Memory B cell (primary cell): ENCODE data around the gene SLC39A1.
"Not testable (repeated sequence)": the region's sequence is repeated elsewhere in the genome, so short reads cannot be mapped to it uniquely, and the experiment has no call there.

ENCODE experiments used
- ATAC-seq: fragments of 150-1000 bp; cut with Tn5 transposase; 2 replicates; pipeline ENCODE4 v1.10.0; 2021; ENCODE audit warnings: low read depth, mild to moderate bottlenecking, moderate library complexity
- DNase-seq, 2 donors: peaks; one replicate each; pipeline ENCODE4 v3.0.0; 2022; ENCODE audit warnings: low spot score in 2 of 2
- H3K27ac Mint-ChIP-seq: one replicate; pipeline ENCODE4 v1.8.0; 2022; ENCODE audit warnings: mild to moderate bottlenecking, moderate library complexity, mixed read lengths
- H3K27me3 Mint-ChIP-seq: one replicate; pipeline ENCODE4 v1.8.0; 2022; ENCODE audit warnings: mixed read lengths
- H3K36me3 Mint-ChIP-seq: one replicate; pipeline ENCODE4 v1.8.0; 2022; ENCODE audit warnings: mild to moderate bottlenecking, mixed read lengths
- H3K4me1 Mint-ChIP-seq: one replicate; pipeline ENCODE4 v1.8.0; 2022; ENCODE audit warnings: mixed read lengths
- H3K4me3 Mint-ChIP-seq: one replicate; pipeline ENCODE4 v1.8.0; 2022; ENCODE audit warnings: mild to moderate bottlenecking, moderate library complexity, mixed read lengths
- H3K9me3 Mint-ChIP-seq: one replicate; pipeline ENCODE4 v1.8.0; 2022; ENCODE audit warnings: mixed read lengths

SLC39A1 gene

GRCh38 chr1:153963030-153963849, at the start of gene SLC39A1:
SLC39A1 (minus strand) TSS chr1:153963537; CDS start chr1:153962715, 822 bp downstream.
- Mint-ChIP-seq H3K4me1 (peaks cover 42% of the 10 kb centered on the region), H3K27ac (peak within 1 kb of the TSS; percentile 86), H3K27me3 (no peaks in the 10 kb centered on the region), H3K36me3 (peaks cover 2% of the 10 kb centered on the region), H3K4me3 (peak within 1 kb of the TSS; percentile 85), H3K9me3 (no peaks in the 10 kb centered on the region)
- ATAC-seq, result peak; percentile 40
- peak; percentile 87 to 89 for DNase-seq

GRCh38 chr1:154012543-154012942, 49.2 kb upstream of the SLC39A1 start:
- not testable (repeated sequence) for H3K36me3 Mint-ChIP-seq, H3K4me3 Mint-ChIP-seq, H3K4me1 Mint-ChIP-seq, DNase-seq, H3K9me3 Mint-ChIP-seq, ATAC-seq, H3K27ac Mint-ChIP-seq, H3K27me3 Mint-ChIP-seq

- Mint-ChIP-seq H3K4me3 (no peak overlapping the region), H3K27ac (no peak overlapping the region), H3K27me3 (no peaks in the 10 kb centered on the region), H3K9me3 (no peaks in the 10 kb centered on the region), H3K4me1 (no peaks in the 10 kb centered on the region), H3K36me3 (peaks cover 3% of the 10 kb centered on the region)
- DNase-seq (no peak), ATAC-seq (no peak)
Measured at GRCh38 chr1:154012129-154012528, 48.8 kb upstream of the SLC39A1 start.

GRCh38 chr1:154006136-154006535, 42.8 kb upstream of the SLC39A1 start:
- H3K27me3 Mint-ChIP-seq, result no peaks in the 10 kb centered on the region
- DNase-seq, result no peak
- ATAC-seq, result no peak
- no peak overlapping the region for H3K27ac Mint-ChIP-seq
- no peaks in the 10 kb centered on the region for H3K4me1 Mint-ChIP-seq
- no peaks in the 10 kb centered on the region for H3K9me3 Mint-ChIP-seq
- H3K4me3 Mint-ChIP-seq, result no peak overlapping the region
- H3K36me3 Mint-ChIP-seq, result peaks cover 1% of the 10 kb centered on the region

- ATAC-seq, result no peak
- no peaks in the 10 kb centered on the region for H3K9me3 Mint-ChIP-seq
- H3K36me3 Mint-ChIP-seq, result peaks cover 7% of the 10 kb centered on the region
- no peak for DNase-seq
- H3K4me3 Mint-ChIP-seq, result no peak overlapping the region
- no peak overlapping the region for H3K27ac Mint-ChIP-seq
- no peaks in the 10 kb centered on the region for H3K27me3 Mint-ChIP-seq
- no peaks in the 10 kb centered on the region for H3K4me1 Mint-ChIP-seq
Measured at GRCh38 chr1:154000420-154000819, 37.1 kb upstream of the SLC39A1 start.

GRCh38 chr1:153996882-153997281, 33.5 kb upstream of the SLC39A1 start:
- not testable (repeated sequence) for DNase-seq, H3K27ac Mint-ChIP-seq, H3K4me3 Mint-ChIP-seq, H3K9me3 Mint-ChIP-seq, H3K4me1 Mint-ChIP-seq, ATAC-seq, H3K27me3 Mint-ChIP-seq
- H3K36me3 Mint-ChIP-seq, result peaks cover 20% of the 10 kb centered on the region

- Mint-ChIP-seq H3K27me3 (no peaks in the 10 kb centered on the region), H3K9me3 (no peaks in the 10 kb centered on the region), H3K4me3 (no peak overlapping the region), H3K27ac (no peak overlapping the region), H3K4me1 (peaks cover 12% of the 10 kb centered on the region), H3K36me3 (peaks cover 29% of the 10 kb centered on the region)
- no peak for ATAC-seq
- no peak for DNase-seq
Measured at GRCh38 chr1:153995640-153996039, 32.3 kb upstream of the SLC39A1 start.

- no peaks in the 10 kb centered on the region for H3K9me3 Mint-ChIP-seq
Measured at GRCh38 chr1:153995202-153995601, 31.9 kb upstream of the SLC39A1 start.

GRCh38 chr1:153991806-153992205, 28.5 kb upstream of the SLC39A1 start:
- H3K4me1 Mint-ChIP-seq, result peaks cover 22% of the 10 kb centered on the region
- ATAC-seq, result no peak
- H3K9me3 Mint-ChIP-seq, result no peaks in the 10 kb centered on the region
- H3K27me3 Mint-ChIP-seq, result no peaks in the 10 kb centered on the region
- H3K36me3 Mint-ChIP-seq, result peaks cover 31% of the 10 kb centered on the region
- no peak for DNase-seq
- peak overlapping the region; percentile 98 for H3K4me3 Mint-ChIP-seq
- H3K27ac Mint-ChIP-seq, result peak overlapping the region; percentile 100

More at GRCh38 chr1:153995202-153995601, 31.9 kb upstream of the SLC39A1 start:
- no peak overlapping the region for H3K27ac Mint-ChIP-seq
- no peak for DNase-seq
- peaks cover 17% of the 10 kb centered on the region for H3K4me1 Mint-ChIP-seq
- no peaks in the 10 kb centered on the region for H3K27me3 Mint-ChIP-seq
- ATAC-seq, result no peak
- peaks cover 31% of the 10 kb centered on the region for H3K36me3 Mint-ChIP-seq
- no peak overlapping the region for H3K4me3 Mint-ChIP-seq

- DNase-seq, result no peak
- Mint-ChIP-seq H3K36me3 (peaks cover 30% of the 10 kb centered on the region), H3K9me3 (no peaks in the 10 kb centered on the region), H3K4me3 (peak overlapping the region; percentile 98), H3K4me1 (peaks cover 25% of the 10 kb centered on the region), H3K27ac (peak overlapping the region; percentile 100), H3K27me3 (no peaks in the 10 kb centered on the region)
- no peak for ATAC-seq
Measured at GRCh38 chr1:153991151-153991630, 27.9 kb upstream of the SLC39A1 start.

GRCh38 chr1:153990468-153991150, 27.3 kb upstream of the SLC39A1 start, which contains the start of gene RPS27:
RPS27 (plus strand) TSS chr1:153990762; CDS start chr1:153990797, 35 bp downstream.
- DNase-seq (peak; percentile 85 to 91), ATAC-seq (peak; percentile 84)
- peaks cover 29% of the 10 kb centered on the region for H3K4me1 Mint-ChIP-seq
- H3K9me3 Mint-ChIP-seq, result no peaks in the 10 kb centered on the region
- peak within 1 kb of the TSS; percentile 98 for H3K4me3 Mint-ChIP-seq
- H3K36me3 Mint-ChIP-seq, result peaks cover 28% of the 10 kb centered on the region
- H3K27me3 Mint-ChIP-seq, result no peaks in the 10 kb centered on the region
- H3K27ac Mint-ChIP-seq, result peak within 1 kb of the TSS; percentile 100

- Mint-ChIP-seq H3K4me1 (peaks cover 29% of the 10 kb centered on the region), H3K4me3 (no peak overlapping the region), H3K27me3 (peaks cover 2% of the 10 kb centered on the region), H3K27ac (peak overlapping the region; percentile 94), H3K9me3 (no peaks in the 10 kb centered on the region), H3K36me3 (peaks cover 15% of the 10 kb centered on the region)
- ATAC-seq (no peak), DNase-seq (no peak)
Measured at GRCh38 chr1:153987621-153988020, 24.3 kb upstream of the SLC39A1 start.

- H3K9me3 Mint-ChIP-seq, result no peaks in the 10 kb centered on the region
Measured at GRCh38 chr1:153985941-153986761, 22.8 kb upstream of the SLC39A1 start, which contains the start of gene RAB13. RAB13 (minus strand) TSS chr1:153986339; CDS start chr1:153986236, 103 bp downstream.

More at GRCh38 chr1:153985941-153986761, 22.8 kb upstream of the SLC39A1 start, which contains the start of gene RAB13:
- no peak for DNase-seq
- H3K27ac Mint-ChIP-seq, result peak within 1 kb of the TSS; percentile 94
- no peak for ATAC-seq
- H3K36me3 Mint-ChIP-seq, result peaks cover 4% of the 10 kb centered on the region
- H3K27me3 Mint-ChIP-seq, result peaks cover 2% of the 10 kb centered on the region
- peaks cover 19% of the 10 kb centered on the region for H3K4me1 Mint-ChIP-seq
- H3K4me3 Mint-ChIP-seq, result peak within 1 kb of the TSS; percentile 74
